Heart left ventricle (tissue), 13 donors: ENCODE data around the gene SEC14L2.

Experiments
- POLR2A ChIP-seq, 2 donors: fragments of 450-650 bp; IDR thresholded peaks; one replicate each; pipeline ENCODE4 v1.6.1; 2017; ENCODE audit warnings: antibody characterized with exemption in 2 of 2, mild to moderate bottlenecking in 2 of 2, moderate library complexity in 2 of 2
- TF ChIP-seq, protein P1 (sequence below), 12 donors: fragments of 200-600 bp; sonication (generic) in 4 of 12; IDR thresholded peaks; one replicate each; pipeline versions ENCODE4 v1.5.0 to v1.8.0; 2018 to 2022; ENCODE audit warnings: antibody characterized with exemption in 12 of 12, mild to moderate bottlenecking in 5 of 12
- donor health status: ischemic (EF 13 %, LVEDD 7.1; RV severe dilation, severe dysfunction).
- donor health status: DM: no; HTN: yes; CAD: no.
- donor health status: DM: no; HTN: no; CAD: no.
- donor health status: ischemic (EF 25% LVEDD 6.9; RV normal size, moderate dysfunction).
- donor health status: ischemic (EF 25% LVEDD 5.7; RV mildly dilated, moderate dysfunction).
- donor health status: ischemic (EF 35%, LVEDD 5.7; RV mildly dilated, moderate dysfunction).
- donor health status: nonischemic (EF 11% LVEDD 7.7; RV severe dilation, severe dysfunction).
- donor health status: DM: yes; HTN: yes; CAD: no.
- donor health status: PGD.
- donor health status: ischemic (EF 29% LVEDD 5.4; RV normal size, mild dysfunction).
- donor health status: nonischemic (EF 23%, LVEDD 6.1; RV moderate dilation, normal function).

GRCh38 chr22:30371321-30371720, 25.5 kb upstream of the SEC14L2 start:
- no peak for TF ChIP-seq POLR2A (IDR thresholded peaks at IDR 0.05)
- TF ChIP-seq, protein P1, sequence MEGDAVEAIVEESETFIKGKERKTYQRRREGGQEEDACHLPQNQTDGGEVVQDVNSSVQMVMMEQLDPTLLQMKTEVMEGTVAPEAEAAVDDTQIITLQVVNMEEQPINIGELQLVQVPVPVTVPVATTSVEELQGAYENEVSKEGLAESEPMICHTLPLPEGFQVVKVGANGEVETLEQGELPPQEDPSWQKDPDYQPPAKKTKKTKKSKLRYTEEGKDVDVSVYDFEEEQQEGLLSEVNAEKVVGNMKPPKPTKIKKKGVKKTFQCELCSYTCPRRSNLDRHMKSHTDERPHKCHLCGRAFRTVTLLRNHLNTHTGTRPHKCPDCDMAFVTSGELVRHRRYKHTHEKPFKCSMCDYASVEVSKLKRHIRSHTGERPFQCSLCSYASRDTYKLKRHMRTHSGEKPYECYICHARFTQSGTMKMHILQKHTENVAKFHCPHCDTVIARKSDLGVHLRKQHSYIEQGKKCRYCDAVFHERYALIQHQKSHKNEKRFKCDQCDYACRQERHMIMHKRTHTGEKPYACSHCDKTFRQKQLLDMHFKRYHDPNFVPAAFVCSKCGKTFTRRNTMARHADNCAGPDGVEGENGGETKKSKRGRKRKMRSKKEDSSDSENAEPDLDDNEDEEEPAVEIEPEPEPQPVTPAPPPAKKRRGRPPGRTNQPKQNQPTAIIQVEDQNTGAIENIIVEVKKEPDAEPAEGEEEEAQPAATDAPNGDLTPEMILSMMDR (IDR thresholded peaks at IDR 0.05), result no peak
